Umbilical cord (tissue), 2 donors: ENCODE results near the gene SZRD1. TPM values are rescaled to one million over a fixed set of nuclear protein-coding genes. Genes with fewer than 3 reads are reported as not detected.

Experiments
- DNase-seq: peaks from one replicate; pipeline ENCODE4 v3.0.0-alpha.2; 2015; ENCODE audit warnings: low spot score
- total RNA-seq: library from RNA; depleted of rRNA; stranded (reverse); fragments of >200 nt; gene quantifications from one replicate; pipeline ENCODE4 v1.2.3, GENCODE V29; 2014; ENCODE audit warnings: low replicate concordance; ENCODE audit not compliant: insufficient read depth

Gene SZRD1
- total RNA-seq, 1 donor from 2014 or later: 24.1 TPM

GRCh38 chr1:16393570-16394521, 26.8 kb downstream of the SZRD1 start:
- no peak for DNase-seq

GRCh38 chr1:16394977-16395376, 27.9 kb downstream of the SZRD1 start:
- DNase-seq: no peak

- peak; percentile 85 for DNase-seq
These were observed 29.5 kb downstream of the SZRD1 start for GRCh38 chr1:16396591-16396990.

GRCh38 chr1:16397120-16397519, 30.1 kb downstream of the SZRD1 start:
- no peak for DNase-seq

GRCh38 chr1:16398371-16398953, 31.4 kb downstream of the SZRD1 start:
- no peak for DNase-seq

- DNase-seq: no peak
These were observed 35.7 kb downstream of the SZRD1 start for GRCh38 chr1:16402742-16403141.

GRCh38 chr1:16405441-16405840, 38.4 kb downstream of the SZRD1 start:
- no peak for DNase-seq

- no peak for DNase-seq
These were observed 39.8 kb downstream of the SZRD1 start for GRCh38 chr1:16406868-16407267.

GRCh38 chr1:16409536-16410152, 42.6 kb downstream of the SZRD1 start:
- DNase-seq: no peak

- DNase-seq: no peak
These were observed 43.8 kb downstream of the SZRD1 start for GRCh38 chr1:16410803-16411202.

GRCh38 chr1:16413191-16413590, 46.1 kb downstream of the SZRD1 start:
- DNase-seq: no peak

GRCh38 chr1:16418823-16419425, 51.9 kb downstream of the SZRD1 start:
- no peak for DNase-seq

- no peak for DNase-seq
These were observed 53.5 kb downstream of the SZRD1 start for GRCh38 chr1:16420424-16421118.

GRCh38 chr1:16421201-16421600, 54.2 kb downstream of the SZRD1 start:
- no peak for DNase-seq

GRCh38 chr1:16422041-16422440, 55.0 kb downstream of the SZRD1 start:
- no peak for DNase-seq

GRCh38 chr1:16425125-16426025, 58.3 kb downstream of the SZRD1 start:
- no peak for DNase-seq

GRCh38 chr1:16430606-16431005, 63.6 kb downstream of the SZRD1 start:
- DNase-seq: no peak

GRCh38 chr1:16433030-16433429, 66.0 kb downstream of the SZRD1 start:
- DNase-seq: no peak

GRCh38 chr1:16434007-16434406, 67.0 kb downstream of the SZRD1 start:
- DNase-seq: no peak

- DNase-seq: no peak
These were observed 67.5 kb downstream of the SZRD1 start for GRCh38 chr1:16434501-16434900.
